ENCODE measurements around the gene RNU6-1.
A peak's percentile ranks its signal among the peaks of the same experiment; 100 is the strongest.

RNU6-1 gene

GRCh38 chr15:67840749-67841512 is 1.1 kb upstream of the RNU6-1 start:
- Histone ChIP-seq H3K27ac (replicated peaks; ENCODE audit: low read length) (no peak overlapping the region), H3K4me2 (ENCODE audit: insufficient read depth, low read length, poor library complexity, severe bottlenecking) (peak overlapping the region; percentile 71), H2BK5ac (ENCODE audit: low read length) (no peak overlapping the region), H2AFZ (ENCODE audit: low read length) (peak overlapping the region; percentile 94), H4K8ac (ENCODE audit: low read depth, low read length) (no peak overlapping the region), H3K4ac (ENCODE audit: low read length) (no peak overlapping the region), H3K4me1 (ENCODE audit: control insufficient read depth in 2 of 2, insufficient read depth in 1 of 2, low read depth in 1 of 2, low read length in 2 of 2) (peaks cover 21 to 35% of the 10 kb centered on the region in 2 donors), H3K27me3 (ENCODE audit: control insufficient read depth in 3 of 3, insufficient read depth in 3 of 3, low read depth in 1 of 3, low read length in 3 of 3) (peaks cover 2 to 38% (median 20%) of the 10 kb centered on the region in 3 experiments), H2BK15ac (ENCODE audit: low read length) (no peak overlapping the region), H3K14ac (ENCODE audit: low read length) (no peak overlapping the region), H2BK120ac (ENCODE audit: low read depth, low read length) (no peak overlapping the region), H2BK12ac (ENCODE audit: low read length) (no peak overlapping the region), H3K23ac (ENCODE audit: low read depth, low read length, poor library complexity) (peak overlapping the region; percentile 38), H4K91ac (ENCODE audit: low read depth, low read length, poor library complexity) (no peak overlapping the region), H3K79me1 (ENCODE audit: low read depth, low read length) (no peaks in the 10 kb centered on the region), H2AK5ac (ENCODE audit: low read depth, low read length) (no peak overlapping the region), H3K4me3 (ENCODE audit: low read length in 2 of 2) (peak overlapping the region; percentile 90 to 94), H3K18ac (ENCODE audit: low read length) (peak overlapping the region; percentile 92), H3K9me3 (replicated peaks in 1 of 2; ENCODE audit: control insufficient read depth in 2 of 2, insufficient read depth in 1 of 2, low read depth in 1 of 2, low read length in 2 of 2) (no peaks in the 10 kb centered on the region), H3K36me3 (replicated peaks in 1 of 2; ENCODE audit: control insufficient read depth in 2 of 2, insufficient read depth in 2 of 2, low read length in 2 of 2) (no peaks in the 10 kb centered on the region), H3K9ac (ENCODE audit: low read depth, low read length, poor library complexity) (no peak overlapping the region)
- DNase-seq (ENCODE audit: low spot score), result no peak
- no CpG with 5 or more reads among the region's 17 CpGs for WGBS, 2 donors (ENCODE audit: extremely low coverage in 2 of 2, insufficient read length in 2 of 2, insufficient replicate concordance in 1 of 2)

GRCh38 chr15:67839499-67839928 is 331 bp downstream of the RNU6-1 start:
- DNase-seq (ENCODE audit: low spot score), result no peak

GRCh38 chr15:67838789-67839332 is 984 bp downstream of the RNU6-1 start:
- H3K4me3 ChIP-seq (ENCODE audit: low read length in 2 of 2), result peak overlapping the region; percentile 43 to 90
- H3K36me3 ChIP-seq (replicated peaks in 1 of 2; ENCODE audit: control insufficient read depth in 2 of 2, insufficient read depth in 2 of 2, low read length in 2 of 2), result no peaks in the 10 kb centered on the region
- no peak for DNase-seq (ENCODE audit: low spot score)
- H3K23ac ChIP-seq (ENCODE audit: low read depth, low read length, poor library complexity), result no peak overlapping the region
- no peak overlapping the region for H3K4ac ChIP-seq (ENCODE audit: low read length)
- no peak overlapping the region for H2BK15ac ChIP-seq (ENCODE audit: low read length)
- H2BK120ac ChIP-seq (ENCODE audit: low read depth, low read length), result no peak overlapping the region
- H3K4me1 ChIP-seq (ENCODE audit: control insufficient read depth in 2 of 2, insufficient read depth in 1 of 2, low read depth in 1 of 2, low read length in 2 of 2), result peaks cover 14 to 24% of the 10 kb centered on the region in 2 donors
- H3K27ac ChIP-seq (replicated peaks; ENCODE audit: low read length), result no peak overlapping the region
- no peak overlapping the region for H3K9ac ChIP-seq (ENCODE audit: low read depth, low read length, poor library complexity)
- peak overlapping the region; percentile 94 for H2AFZ ChIP-seq (ENCODE audit: low read length)
- H2BK5ac ChIP-seq (ENCODE audit: low read length), result no peak overlapping the region
- no peak overlapping the region for H4K8ac ChIP-seq (ENCODE audit: low read depth, low read length)
- no peak overlapping the region for H4K91ac ChIP-seq (ENCODE audit: low read depth, low read length, poor library complexity)
- peaks cover 18 to 53% (median 39%) of the 10 kb centered on the region in 3 experiments for H3K27me3 ChIP-seq (ENCODE audit: control insufficient read depth in 3 of 3, insufficient read depth in 3 of 3, low read depth in 1 of 3, low read length in 3 of 3)
- no peaks in the 10 kb centered on the region for H3K9me3 ChIP-seq (replicated peaks in 1 of 2; ENCODE audit: control insufficient read depth in 2 of 2, insufficient read depth in 1 of 2, low read depth in 1 of 2, low read length in 2 of 2)
- no peak overlapping the region for H2BK12ac ChIP-seq (ENCODE audit: low read length)
- no CpG with 5 or more reads among the region's 25 CpGs for WGBS, 2 donors (ENCODE audit: extremely low coverage in 2 of 2, insufficient read length in 2 of 2, insufficient replicate concordance in 1 of 2)
- H3K79me1 ChIP-seq (ENCODE audit: low read depth, low read length), result no peaks in the 10 kb centered on the region
- H3K14ac ChIP-seq (ENCODE audit: low read length), result no peak overlapping the region
- H3K18ac ChIP-seq (ENCODE audit: low read length), result no peak overlapping the region
- H2AK5ac ChIP-seq (ENCODE audit: low read depth, low read length), result no peak overlapping the region
- H3K4me2 ChIP-seq (ENCODE audit: insufficient read depth, low read length, poor library complexity, severe bottlenecking), result peak overlapping the region; percentile 75

More at GRCh38 chr15:67839499-67839928, 331 bp downstream of the RNU6-1 start:
- Histone ChIP-seq H3K14ac (ENCODE audit: low read length) (no peak overlapping the region), H3K18ac (ENCODE audit: low read length) (no peak overlapping the region), H3K4ac (ENCODE audit: low read length) (no peak overlapping the region), H3K27ac (replicated peaks; ENCODE audit: low read length) (no peak overlapping the region), H3K4me2 (ENCODE audit: insufficient read depth, low read length, poor library complexity, severe bottlenecking) (peak overlapping the region; percentile 53), H4K8ac (ENCODE audit: low read depth, low read length) (no peak overlapping the region), H3K27me3 (ENCODE audit: control insufficient read depth in 3 of 3, insufficient read depth in 3 of 3, low read depth in 1 of 3, low read length in 3 of 3) (peaks cover 16 to 47% (median 34%) of the 10 kb centered on the region in 3 experiments), H3K4me3 (ENCODE audit: low read length in 2 of 2) (peak overlapping the region; percentile 69 to 90), H3K4me1 (ENCODE audit: control insufficient read depth in 2 of 2, insufficient read depth in 1 of 2, low read depth in 1 of 2, low read length in 2 of 2) (peaks cover 16 to 28% of the 10 kb centered on the region in 2 donors), H2BK12ac (ENCODE audit: low read length) (no peak overlapping the region), H2AFZ (ENCODE audit: low read length) (peak overlapping the region; percentile 94), H2BK15ac (ENCODE audit: low read length) (no peak overlapping the region), H2BK5ac (ENCODE audit: low read length) (no peak overlapping the region), H3K9me3 (replicated peaks in 1 of 2; ENCODE audit: control insufficient read depth in 2 of 2, insufficient read depth in 1 of 2, low read depth in 1 of 2, low read length in 2 of 2) (no peaks in the 10 kb centered on the region), H3K9ac (ENCODE audit: low read depth, low read length, poor library complexity) (no peak overlapping the region), H2AK5ac (ENCODE audit: low read depth, low read length) (no peak overlapping the region), H4K91ac (ENCODE audit: low read depth, low read length, poor library complexity) (no peak overlapping the region), H3K79me1 (ENCODE audit: low read depth, low read length) (no peaks in the 10 kb centered on the region), H2BK120ac (ENCODE audit: low read depth, low read length) (no peak overlapping the region), H3K36me3 (replicated peaks in 1 of 2; ENCODE audit: control insufficient read depth in 2 of 2, insufficient read depth in 2 of 2, low read length in 2 of 2) (no peaks in the 10 kb centered on the region), H3K23ac (ENCODE audit: low read depth, low read length, poor library complexity) (no peak overlapping the region)
- no CpG with 5 or more reads among the region's 12 CpGs for WGBS, 2 donors (ENCODE audit: extremely low coverage in 2 of 2, insufficient read length in 2 of 2, insufficient replicate concordance in 1 of 2)

GRCh38 chr15:67836955-67837354 is 2.9 kb downstream of the RNU6-1 start:
- no peak overlapping the region for H3K18ac ChIP-seq (ENCODE audit: low read length)
- H2BK120ac ChIP-seq (ENCODE audit: low read depth, low read length), result no peak overlapping the region
- no peak overlapping the region for H3K23ac ChIP-seq (ENCODE audit: low read depth, low read length, poor library complexity)
- no peaks in the 10 kb centered on the region for H3K79me1 ChIP-seq (ENCODE audit: low read depth, low read length)
- H3K27ac ChIP-seq (replicated peaks; ENCODE audit: low read length), result no peak overlapping the region
- WGBS, 2 donors (ENCODE audit: extremely low coverage in 2 of 2, insufficient read length in 2 of 2, insufficient replicate concordance in 1 of 2), result no CpG with 5 or more reads among the region's 2 CpGs
- H2BK5ac ChIP-seq (ENCODE audit: low read length), result no peak overlapping the region
- DNase-seq (ENCODE audit: low spot score), result no peak
- peaks cover 0 to 3% of the 10 kb centered on the region in 2 donors for H3K9me3 ChIP-seq (replicated peaks in 1 of 2; ENCODE audit: control insufficient read depth in 2 of 2, insufficient read depth in 1 of 2, low read depth in 1 of 2, low read length in 2 of 2)
- H2BK12ac ChIP-seq (ENCODE audit: low read length), result no peak overlapping the region
- no peak overlapping the region for H3K4me2 ChIP-seq (ENCODE audit: insufficient read depth, low read length, poor library complexity, severe bottlenecking)
- no peaks in the 10 kb centered on the region for H3K36me3 ChIP-seq (replicated peaks in 1 of 2; ENCODE audit: control insufficient read depth in 2 of 2, insufficient read depth in 2 of 2, low read length in 2 of 2)
- peaks cover 26 to 71% (median 56%) of the 10 kb centered on the region in 3 experiments for H3K27me3 ChIP-seq (ENCODE audit: control insufficient read depth in 3 of 3, insufficient read depth in 3 of 3, low read depth in 1 of 3, low read length in 3 of 3)
- H3K14ac ChIP-seq (ENCODE audit: low read length), result no peak overlapping the region
- H3K9ac ChIP-seq (ENCODE audit: low read depth, low read length, poor library complexity), result no peak overlapping the region
- no peak overlapping the region for H4K8ac ChIP-seq (ENCODE audit: low read depth, low read length)
- H4K91ac ChIP-seq (ENCODE audit: low read depth, low read length, poor library complexity), result no peak overlapping the region
- H2AFZ ChIP-seq (ENCODE audit: low read length), result peak overlapping the region; percentile 73
- no peak overlapping the region for H3K4me3 ChIP-seq (ENCODE audit: low read length in 2 of 2)
- no peak overlapping the region for H2AK5ac ChIP-seq (ENCODE audit: low read depth, low read length)
- peaks cover 14 to 30% of the 10 kb centered on the region in 2 donors for H3K4me1 ChIP-seq (ENCODE audit: control insufficient read depth in 2 of 2, insufficient read depth in 1 of 2, low read depth in 1 of 2, low read length in 2 of 2)
- H3K4ac ChIP-seq (ENCODE audit: low read length), result no peak overlapping the region
- H2BK15ac ChIP-seq (ENCODE audit: low read length), result no peak overlapping the region

All from neuronal stem cell (in vitro differentiated cells).